Stimulated activated CD4-positive, alpha-beta T cell treated with anti-CD3 and anti-CD28 coated beads, TNF-alpha, amount 100 ng/mL, for 1 hour (primary cell): ENCODE measurements around the gene CMTM4.
"Not testable (repeated sequence)": the region's sequence is repeated elsewhere in the genome, so short reads cannot be mapped to it uniquely, and the experiment has no call there.

Experiments used
- DNase-seq, 3 donors: peaks; one replicate each; pipeline ENCODE4 v3.0.0-alpha.2; 2020; ENCODE audit warnings: low read depth in 3 of 3, low spot score in 1 of 3

The CMTM4 gene

GRCh38 chr16:66649167-66649566 lies 47.4 kb downstream of the CMTM4 start:
- no peak for DNase-seq

- no peak for DNase-seq
Observed at GRCh38 chr16:66647866-66648265, 48.7 kb downstream of the CMTM4 start.

GRCh38 chr16:66641387-66641786 lies 55.2 kb downstream of the CMTM4 start:
- no peak for DNase-seq

- DNase-seq = no peak
Observed at GRCh38 chr16:66640724-66641314, 55.7 kb downstream of the CMTM4 start.

GRCh38 chr16:66639091-66639885 lies 57.3 kb downstream of the CMTM4 start:
- no peak for DNase-seq

- no peak for DNase-seq
Observed at GRCh38 chr16:66637806-66638205, 58.7 kb downstream of the CMTM4 start.

GRCh38 chr16:66636199-66636598 lies 60.3 kb downstream of the CMTM4 start:
- no peak for DNase-seq

- no peak for DNase-seq
Observed at GRCh38 chr16:66635406-66635805, 61.1 kb downstream of the CMTM4 start.

- no peak for DNase-seq
Observed at GRCh38 chr16:66634527-66635196, 61.9 kb downstream of the CMTM4 start.

- DNase-seq = not testable (repeated sequence)
Observed at GRCh38 chr16:66631558-66631957, 65.0 kb downstream of the CMTM4 start.

- not testable (repeated sequence) for DNase-seq
Observed at GRCh38 chr16:66630561-66631260, 65.8 kb downstream of the CMTM4 start.

GRCh38 chr16:66629856-66630255 lies 66.7 kb downstream of the CMTM4 start:
- no peak for DNase-seq

GRCh38 chr16:66627611-66628378 lies 68.7 kb downstream of the CMTM4 start:
- DNase-seq = not testable (repeated sequence)

- no peak for DNase-seq
Observed at GRCh38 chr16:66623755-66624154, 72.8 kb downstream of the CMTM4 start.

- DNase-seq = no peak
Observed at GRCh38 chr16:66622863-66623262, 73.7 kb downstream of the CMTM4 start.

GRCh38 chr16:66621973-66622372 lies 74.6 kb downstream of the CMTM4 start:
- no peak for DNase-seq

- DNase-seq = no peak
Observed at GRCh38 chr16:66620429-66620795, 76.1 kb downstream of the CMTM4 start.

- no peak for DNase-seq
Observed at GRCh38 chr16:66619534-66620428, 76.8 kb downstream of the CMTM4 start.

- no peak for DNase-seq
Observed at GRCh38 chr16:66618588-66619375, 77.8 kb downstream of the CMTM4 start.
